Suprapubic skin (tissue), 4 donors: ENCODE data around the gene FAM187B. TPM values are rescaled to one million over a fixed set of nuclear protein-coding genes. Genes with fewer than 3 reads are reported as not detected.

Experiments
- DNase-seq, 2 donors: peaks; one replicate each; pipeline ENCODE4 v3.0.0-alpha.2; 2019; ENCODE audit warnings: low spot score in 2 of 2
- H3K27ac ChIP-seq: fragments of 200-600 bp; sonication (generic); one replicate; pipeline ENCODE4 v1.5.1; 2019
- H3K27me3 ChIP-seq: fragments of 200-600 bp; sonication (generic); one replicate; pipeline ENCODE4 v1.5.1; 2019
- H3K36me3 ChIP-seq: fragments of 200-600 bp; sonication (generic); one replicate; pipeline ENCODE4 v1.5.1; 2019
- H3K4me1 ChIP-seq: fragments of 200-600 bp; sonication (generic); one replicate; pipeline ENCODE4 v1.5.1; 2019
- H3K4me3 ChIP-seq: fragments of 200-600 bp; sonication (generic); one replicate; pipeline ENCODE4 v1.5.1; 2019; ENCODE audit warnings: mild to moderate bottlenecking
- H3K9me3 ChIP-seq: fragments of 200-600 bp; sonication (generic); one replicate; pipeline ENCODE4 v1.5.1; 2019
- EP300 ChIP-seq: sonication (generic); formaldehyde crosslinking; IDR thresholded peaks from one replicate; pipeline ENCODE4 v1.6.1; 2017; ENCODE audit warnings: antibody characterized with exemption
- POLR2A ChIP-seq, 2 donors: fragments of 450-650 bp; IDR thresholded peaks; one replicate each; pipeline ENCODE4 v1.6.1; 2017; ENCODE audit warnings: antibody characterized with exemption in 2 of 2, mild to moderate bottlenecking in 2 of 2, moderate library complexity in 2 of 2
- POLR2AphosphoS5 ChIP-seq, 3 donors: sonication (generic); formaldehyde crosslinking; IDR thresholded peaks; one replicate each; pipeline ENCODE4 v1.6.1; 2017; ENCODE audit warnings: antibody characterized with exemption in 3 of 3
- WGBS: methylation state at CpG from one replicate; pipeline ENCODE4 v1.1.5; 2018; 5-methylcytosine and 5-hydroxymethylcytosine counted together
- total RNA-seq, 4 donors: library from RNA; depleted of rRNA; stranded (reverse); fragments of >200 nt; gene quantifications; one replicate each; pipeline ENCODE4 v1.1.0, GENCODE V29; 2016
- TF ChIP-seq, protein P1 (sequence below), 2 donors: fragments of 200-600 bp in 1 of 2; fragments of 450-650 bp in 1 of 2; sonication (generic) in 1 of 2; IDR thresholded peaks; one replicate each; pipeline ENCODE4 v1.5.1; 2016 to 2019; ENCODE audit warnings: antibody characterized with exemption in 2 of 2, mild to moderate bottlenecking in 1 of 2, moderate library complexity in 1 of 2

Gene FAM187B
- total RNA-seq, 4 donors from 2014 or later, result not detected

DNA sequence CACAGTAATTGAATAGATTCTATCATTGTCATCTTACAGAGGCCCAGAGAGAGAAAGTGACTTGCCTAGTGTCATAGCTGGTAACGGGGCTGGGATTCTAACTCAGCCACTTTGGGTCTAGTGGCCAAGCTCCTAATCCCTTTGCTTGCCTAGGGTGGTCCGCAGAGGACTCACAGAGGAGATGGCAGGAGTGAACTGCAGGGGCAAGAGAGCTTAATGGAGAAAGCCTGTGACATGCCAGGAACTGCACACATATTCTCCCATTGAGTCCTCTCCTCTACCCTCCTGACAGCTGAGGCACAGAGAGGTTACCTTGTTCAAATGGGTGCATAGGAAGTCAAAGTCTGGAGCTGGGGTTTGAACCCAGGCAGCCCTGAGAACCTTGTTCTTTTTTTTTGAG lies 22.9 kb upstream of the FAM187B start:
- Histone ChIP-seq H3K4me1 (peaks cover 28% of the 10 kb centered on the region), H3K27me3 (peaks cover 20% of the 10 kb centered on the region)
- DNase-seq, result peak in 1 of 2 donors; percentile 31

DNA sequence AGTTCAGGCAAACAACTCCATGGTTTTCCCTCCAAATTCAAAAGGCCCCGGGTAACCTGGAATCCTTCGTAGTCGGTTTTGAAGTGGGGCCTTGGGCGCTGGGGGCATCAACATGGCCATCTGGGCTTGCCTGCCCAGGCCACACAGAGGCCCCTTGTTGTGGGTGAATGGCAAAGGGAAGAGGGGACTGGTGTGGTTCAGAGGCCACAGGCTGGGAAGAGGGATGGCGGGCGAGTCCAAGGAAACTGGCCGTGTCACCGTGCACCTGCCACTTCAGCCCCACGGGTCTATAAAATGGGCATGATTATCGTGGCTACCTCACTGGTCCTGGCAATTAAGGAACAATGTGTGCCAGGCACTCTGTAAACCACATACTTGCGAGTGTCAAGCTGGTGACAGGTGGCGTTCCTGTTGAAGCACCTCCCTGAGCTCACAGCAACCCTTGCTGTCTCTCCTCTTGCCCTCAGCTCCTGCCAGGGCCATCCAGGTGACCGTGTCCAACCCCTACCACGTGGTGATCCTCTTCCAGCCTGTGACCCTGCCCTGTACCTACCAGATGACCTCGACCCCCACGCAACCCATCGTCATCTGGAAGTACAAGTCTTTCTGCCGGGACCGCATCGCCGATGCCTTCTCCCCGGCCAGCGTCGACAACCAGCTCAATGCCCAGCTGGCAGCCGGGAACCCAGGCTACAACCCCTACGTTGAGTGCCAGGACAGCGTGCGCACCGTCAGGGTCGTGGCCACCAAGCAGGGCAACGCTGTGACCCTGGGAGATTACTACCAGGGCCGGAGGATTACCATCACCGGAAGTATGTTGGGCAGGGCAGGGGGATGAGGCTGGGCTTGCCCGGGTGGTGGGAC lies 21.5 kb upstream of the FAM187B start:
- Histone ChIP-seq H3K4me1 (peaks cover 28% of the 10 kb centered on the region), H3K9me3 (no peaks in the 10 kb centered on the region), H3K36me3 (peaks cover 18% of the 10 kb centered on the region), H3K27ac (no peak overlapping the region), H3K27me3 (peaks cover 20% of the 10 kb centered on the region), H3K4me3 (peak overlapping the region; percentile 70)
- DNase-seq, result peak in 1 of 2 donors; percentile 78
- WGBS, result 85% methylated on average over 34 of the region's 34 CpGs
- TF ChIP-seq POLR2A (IDR thresholded peaks at IDR 0.05) (no peak), POLR2AphosphoS5 (IDR thresholded peaks at IDR 0.05) (no peak)

More for the DNA sequence above, 22.9 kb upstream of the FAM187B start:
- Histone ChIP-seq H3K36me3 (peaks cover 20% of the 10 kb centered on the region), H3K4me3 (no peak overlapping the region), H3K9me3 (no peaks in the 10 kb centered on the region), H3K27ac (no peak overlapping the region)
- no peak for TF ChIP-seq POLR2A (IDR thresholded peaks at IDR 0.05)
- TF ChIP-seq EP300, result no peak
- TF ChIP-seq POLR2AphosphoS5 (IDR thresholded peaks at IDR 0.05), result no peak
- TF ChIP-seq, protein P1, sequence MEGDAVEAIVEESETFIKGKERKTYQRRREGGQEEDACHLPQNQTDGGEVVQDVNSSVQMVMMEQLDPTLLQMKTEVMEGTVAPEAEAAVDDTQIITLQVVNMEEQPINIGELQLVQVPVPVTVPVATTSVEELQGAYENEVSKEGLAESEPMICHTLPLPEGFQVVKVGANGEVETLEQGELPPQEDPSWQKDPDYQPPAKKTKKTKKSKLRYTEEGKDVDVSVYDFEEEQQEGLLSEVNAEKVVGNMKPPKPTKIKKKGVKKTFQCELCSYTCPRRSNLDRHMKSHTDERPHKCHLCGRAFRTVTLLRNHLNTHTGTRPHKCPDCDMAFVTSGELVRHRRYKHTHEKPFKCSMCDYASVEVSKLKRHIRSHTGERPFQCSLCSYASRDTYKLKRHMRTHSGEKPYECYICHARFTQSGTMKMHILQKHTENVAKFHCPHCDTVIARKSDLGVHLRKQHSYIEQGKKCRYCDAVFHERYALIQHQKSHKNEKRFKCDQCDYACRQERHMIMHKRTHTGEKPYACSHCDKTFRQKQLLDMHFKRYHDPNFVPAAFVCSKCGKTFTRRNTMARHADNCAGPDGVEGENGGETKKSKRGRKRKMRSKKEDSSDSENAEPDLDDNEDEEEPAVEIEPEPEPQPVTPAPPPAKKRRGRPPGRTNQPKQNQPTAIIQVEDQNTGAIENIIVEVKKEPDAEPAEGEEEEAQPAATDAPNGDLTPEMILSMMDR (IDR thresholded peaks at IDR 0.05), result no peak
- 86% methylated on average over 2 of the region's 2 CpGs for WGBS

DNA sequence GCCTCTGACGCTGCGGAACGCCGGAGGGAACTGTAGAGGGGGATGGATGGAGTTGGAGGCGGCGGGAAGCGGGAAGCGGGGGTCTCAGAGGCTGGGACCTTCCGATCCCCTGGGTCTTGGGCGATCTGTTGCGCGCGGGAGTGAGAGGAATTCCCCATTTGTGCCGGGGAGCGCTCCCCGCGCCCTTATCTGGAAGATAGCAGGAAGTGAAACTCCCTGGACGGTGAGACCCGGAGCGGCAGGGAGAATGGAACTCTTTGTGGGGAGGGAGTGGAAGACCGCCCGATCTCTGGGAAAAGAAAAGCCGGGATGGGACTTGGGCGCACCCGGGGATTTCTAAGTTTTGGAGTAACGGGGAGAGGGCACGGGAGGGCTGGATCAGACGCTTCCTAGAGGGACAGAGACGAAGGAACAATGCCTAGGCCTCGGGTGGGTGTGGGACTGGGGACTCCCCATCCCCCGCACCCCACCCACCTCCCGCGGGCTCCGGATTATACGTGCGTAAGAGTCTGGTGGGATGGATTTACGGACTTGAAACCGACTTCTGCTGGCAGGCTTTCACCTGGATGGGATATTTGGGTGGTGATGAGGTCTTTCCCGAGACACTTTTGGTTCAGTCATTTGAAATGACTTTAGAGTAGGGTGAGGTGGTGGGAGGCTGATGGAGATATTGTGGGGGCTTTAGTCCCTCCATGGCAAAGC lies 20.8 kb upstream of the FAM187B start:
- H3K9me3 ChIP-seq, result no peaks in the 10 kb centered on the region
- H3K4me3 ChIP-seq, result peak overlapping the region; percentile 70
- peak overlapping the region; percentile 95 for H3K27ac ChIP-seq
- H3K4me1 ChIP-seq, result peaks cover 28% of the 10 kb centered on the region
- WGBS, result 16% methylated on average over 23 of the region's 39 CpGs
- TF ChIP-seq, protein P1 (IDR thresholded peaks at IDR 0.05), result no peak
- no peak for TF ChIP-seq POLR2AphosphoS5 (IDR thresholded peaks at IDR 0.05)
- TF ChIP-seq EP300, result no peak
- no peak for TF ChIP-seq POLR2A (IDR thresholded peaks at IDR 0.05)
- peaks cover 20% of the 10 kb centered on the region for H3K27me3 ChIP-seq
- peaks cover 11% of the 10 kb centered on the region for H3K36me3 ChIP-seq
- DNase-seq, result peak in 1 of 2 donors; percentile 76

DNA sequence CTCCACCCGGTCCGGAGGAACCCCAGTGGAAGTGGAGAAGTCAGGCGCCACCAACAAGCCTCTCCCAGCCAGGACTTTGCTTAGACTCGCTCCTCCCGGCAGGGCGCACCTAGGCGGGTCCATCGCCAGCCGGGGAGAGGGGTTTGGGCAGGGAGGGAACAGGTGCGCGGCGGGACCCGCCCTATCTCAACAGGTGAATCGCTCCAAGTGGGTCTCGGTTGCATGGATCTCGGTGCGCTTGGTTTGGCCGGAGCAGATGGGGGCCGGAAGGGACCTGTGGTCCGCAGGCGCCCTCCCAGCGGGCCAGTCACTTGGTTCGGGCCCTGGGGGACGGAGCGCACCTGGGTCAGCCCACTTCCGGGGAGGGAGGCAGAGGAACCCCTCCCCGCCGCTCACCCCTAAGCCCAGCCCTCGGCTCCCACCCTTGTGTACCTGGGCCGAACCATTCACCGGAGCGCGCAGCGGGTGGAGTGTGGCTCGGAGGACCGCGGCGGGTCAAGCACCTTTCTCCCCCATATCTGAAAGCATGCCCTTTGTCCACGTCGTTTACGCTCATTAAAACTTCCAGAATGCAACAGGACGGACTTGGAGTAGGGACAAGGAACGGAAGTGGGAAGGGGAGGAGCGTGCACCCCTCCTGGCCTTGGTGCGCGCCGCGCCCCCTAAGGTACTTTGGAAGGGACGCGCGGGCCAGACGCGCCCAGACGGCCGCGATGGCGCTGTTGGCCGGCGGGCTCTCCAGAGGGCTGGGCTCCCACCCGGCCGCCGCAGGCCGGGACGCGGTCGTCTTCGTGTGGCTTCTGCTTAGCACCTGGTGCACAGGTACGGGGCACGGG lies 20.0 kb upstream of the FAM187B start, which contains the start of gene LSR:
TSS of gene LSR (plus strand) at position 693 of the 836 bp plus-strand sequence. CDS start at position 714, 21 bp downstream.
- 3% methylated on average over 6 of the region's 69 CpGs for WGBS
- peaks cover 20% of the 10 kb centered on the region for H3K27me3 ChIP-seq
- peak within 1 kb of the TSS; percentile 95 for H3K27ac ChIP-seq
- H3K36me3 ChIP-seq, result peaks cover 7% of the 10 kb centered on the region
- peaks cover 28% of the 10 kb centered on the region for H3K4me1 ChIP-seq
- peak within 1 kb of the TSS; percentile 70 for H3K4me3 ChIP-seq
- TF ChIP-seq POLR2AphosphoS5 (IDR thresholded peaks at IDR 0.05) (peak in 1 of 3 donors; percentile 64), POLR2A (IDR thresholded peaks at IDR 0.05) (peak in 1 of 2 donors; percentile 21), EP300 (no peak)
- TF ChIP-seq, protein P1 (IDR thresholded peaks at IDR 0.05), result no peak
- peak in 1 of 2 donors; percentile 88 for DNase-seq
- H3K9me3 ChIP-seq, result no peaks in the 10 kb centered on the region
